ENCODE results near the gene FRMPD2.

GRCh38 chr10:48248462-48248861 is 26.0 kb downstream of the FRMPD2 start:
- no peak for TF ChIP-seq CTCF (conservative IDR thresholded peaks at IDR 0.05; ENCODE audit: low read depth in 2 of 2)
- TF ChIP-seq ZNF462 (CRISPR knock-in tag; IDR thresholded peaks at IDR 0.05): no peak

All from GM23338 (cell line).